AG09309 (cell line): ENCODE data around the gene DRC7.

Experiments
- DNase-seq: peaks from one replicate; pipeline ENCODE4 v3.0.0-alpha.2; 2010; ENCODE audit warnings: low read depth
- H3K4me3 ChIP-seq: 2 replicates; pipeline ENCODE4 v1.5.1; 2011; ENCODE audit warnings: mild to moderate bottlenecking, low read depth, low read length, moderate library complexity; ENCODE audit not compliant: control insufficient read depth
- TF ChIP-seq, protein P1 (sequence below): IDR thresholded peaks from 2 replicates; pipeline ENCODE4 v1.5.1; 2011; ENCODE audit warnings: mild to moderate bottlenecking, low read depth, low read length, inconsistent platforms; ENCODE audit not compliant: insufficient read depth, control insufficient read depth; ENCODE audit errors: missing control alignments

The DRC7 gene

DNA sequence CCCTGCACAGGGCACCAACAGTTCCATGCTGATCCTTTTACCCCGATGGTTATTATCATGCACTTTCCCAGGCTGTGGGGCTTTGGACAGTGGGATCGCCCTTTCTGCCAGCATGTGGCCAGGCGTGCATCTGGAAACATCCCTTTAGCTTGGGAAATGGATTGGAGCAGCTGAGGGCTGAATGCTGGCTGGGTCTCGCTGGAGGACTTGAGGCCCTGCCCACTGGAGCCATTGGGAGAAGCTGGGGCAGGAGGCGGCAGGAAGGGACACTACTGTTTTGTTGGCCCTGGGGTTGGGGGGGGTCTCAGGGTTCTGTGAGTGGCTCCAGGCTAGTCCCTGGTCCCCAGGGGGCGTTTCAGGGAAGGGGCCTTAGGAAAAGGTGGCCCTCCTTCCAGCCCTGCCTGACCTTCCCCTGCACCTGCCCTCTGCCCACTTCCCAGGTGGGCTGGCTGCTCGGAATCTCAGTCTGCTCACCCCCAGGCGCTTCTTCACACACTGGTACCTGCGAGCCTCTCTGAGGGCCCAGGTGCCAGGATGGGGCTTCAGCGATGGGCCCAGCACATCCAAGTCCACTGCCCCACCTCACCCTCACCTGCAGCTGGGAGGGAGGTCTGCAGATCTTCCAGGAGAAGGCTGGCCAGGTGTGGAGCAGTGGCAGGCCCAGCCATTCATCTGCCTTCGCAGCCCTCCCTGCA is 28.1 kb upstream of the DRC7 start:
- DNase-seq: no peak
- no peak overlapping the region for H3K4me3 ChIP-seq
- TF ChIP-seq, protein P1, sequence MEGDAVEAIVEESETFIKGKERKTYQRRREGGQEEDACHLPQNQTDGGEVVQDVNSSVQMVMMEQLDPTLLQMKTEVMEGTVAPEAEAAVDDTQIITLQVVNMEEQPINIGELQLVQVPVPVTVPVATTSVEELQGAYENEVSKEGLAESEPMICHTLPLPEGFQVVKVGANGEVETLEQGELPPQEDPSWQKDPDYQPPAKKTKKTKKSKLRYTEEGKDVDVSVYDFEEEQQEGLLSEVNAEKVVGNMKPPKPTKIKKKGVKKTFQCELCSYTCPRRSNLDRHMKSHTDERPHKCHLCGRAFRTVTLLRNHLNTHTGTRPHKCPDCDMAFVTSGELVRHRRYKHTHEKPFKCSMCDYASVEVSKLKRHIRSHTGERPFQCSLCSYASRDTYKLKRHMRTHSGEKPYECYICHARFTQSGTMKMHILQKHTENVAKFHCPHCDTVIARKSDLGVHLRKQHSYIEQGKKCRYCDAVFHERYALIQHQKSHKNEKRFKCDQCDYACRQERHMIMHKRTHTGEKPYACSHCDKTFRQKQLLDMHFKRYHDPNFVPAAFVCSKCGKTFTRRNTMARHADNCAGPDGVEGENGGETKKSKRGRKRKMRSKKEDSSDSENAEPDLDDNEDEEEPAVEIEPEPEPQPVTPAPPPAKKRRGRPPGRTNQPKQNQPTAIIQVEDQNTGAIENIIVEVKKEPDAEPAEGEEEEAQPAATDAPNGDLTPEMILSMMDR: no peak

DNA sequence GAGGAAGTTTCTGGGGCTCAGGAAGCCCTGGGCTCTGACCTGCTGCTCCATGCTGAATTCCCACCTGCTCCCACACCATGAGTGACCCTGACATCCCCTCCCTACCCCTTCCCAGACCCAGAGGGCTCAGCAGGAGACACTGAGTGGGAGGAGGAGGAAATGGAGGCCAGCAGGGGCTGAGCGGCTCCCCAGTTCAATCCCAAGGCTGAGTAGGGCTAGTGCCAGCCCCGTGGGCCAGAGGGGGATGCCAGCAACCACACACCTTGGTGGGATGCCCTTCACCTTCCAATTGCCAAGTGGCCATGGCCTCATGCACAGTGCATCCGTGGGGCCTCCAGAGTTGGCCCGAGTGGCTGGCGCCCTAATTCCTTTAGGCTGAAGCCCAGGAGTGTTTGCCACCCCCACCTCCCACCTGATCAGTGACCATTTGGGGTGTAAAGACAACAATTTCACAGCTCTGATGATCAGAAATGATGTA is 27.5 kb upstream of the DRC7 start:
- TF ChIP-seq, protein P1: no peak
- DNase-seq: no peak
- H3K4me3 ChIP-seq: no peak overlapping the region

DNA sequence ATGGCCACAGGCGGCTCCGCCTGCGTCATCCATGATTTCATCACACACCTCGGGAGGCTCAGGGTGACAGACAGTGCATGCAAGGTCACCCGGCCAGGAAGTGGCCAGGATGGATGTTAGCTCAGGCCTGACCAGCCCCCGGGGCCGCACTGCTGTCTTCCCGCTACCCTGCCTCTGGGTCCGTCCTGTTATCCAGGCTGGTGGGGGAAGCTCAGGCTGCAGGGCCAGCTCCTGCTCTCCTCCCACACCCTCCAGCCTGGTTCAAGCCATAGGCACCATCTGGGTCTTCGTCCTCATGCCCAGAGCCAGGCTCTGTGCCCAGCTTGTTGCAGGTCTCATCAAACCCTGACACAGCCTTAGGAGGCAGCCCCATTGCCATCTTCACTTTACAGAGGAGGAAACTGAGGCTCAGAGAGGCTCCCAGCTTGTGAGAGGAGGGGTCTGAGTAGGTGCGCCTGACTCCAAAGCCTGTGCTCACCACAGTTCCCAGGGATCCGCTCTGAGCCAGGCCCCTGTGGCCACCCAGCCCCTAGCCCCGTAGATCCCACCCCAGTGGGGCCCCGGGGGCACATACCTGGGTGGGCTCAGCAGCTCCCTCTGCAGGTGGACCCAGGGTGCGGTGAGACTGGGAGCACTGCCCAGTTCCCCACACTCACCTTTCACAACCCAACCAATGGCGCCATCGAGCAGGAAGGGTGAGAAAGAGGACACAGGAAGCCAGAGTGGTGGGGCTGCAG is 26.9 kb upstream of the DRC7 start:
- TF ChIP-seq, protein P1: no peak
- no peak overlapping the region for H3K4me3 ChIP-seq
- DNase-seq: no peak

DNA sequence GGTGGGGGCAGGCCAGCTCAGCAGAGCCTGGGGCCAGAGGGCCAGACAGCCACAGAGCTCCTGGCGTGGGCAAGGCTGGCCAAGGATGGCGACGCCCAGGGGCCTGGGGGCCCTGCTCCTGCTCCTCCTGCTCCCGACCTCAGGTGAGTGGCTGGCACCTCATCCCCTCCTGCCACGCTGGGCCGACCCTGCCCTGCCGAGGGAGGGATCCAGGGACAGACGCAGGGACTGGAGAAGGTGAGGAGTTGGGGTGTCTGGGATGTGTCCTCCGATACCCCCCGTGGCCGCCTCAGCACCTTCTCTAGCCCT is 26.4 kb upstream of the DRC7 start, which contains the start of gene ADGRG3:
Gene ADGRG3, plus strand, starts transcription at position 44 of the 309 bp plus-strand sequence. Its CDS starts 42 bp downstream, at position 86.
- TF ChIP-seq, protein P1: no peak
- no peak for DNase-seq
- H3K4me3 ChIP-seq: no peak within 1 kb of the TSS

DNA sequence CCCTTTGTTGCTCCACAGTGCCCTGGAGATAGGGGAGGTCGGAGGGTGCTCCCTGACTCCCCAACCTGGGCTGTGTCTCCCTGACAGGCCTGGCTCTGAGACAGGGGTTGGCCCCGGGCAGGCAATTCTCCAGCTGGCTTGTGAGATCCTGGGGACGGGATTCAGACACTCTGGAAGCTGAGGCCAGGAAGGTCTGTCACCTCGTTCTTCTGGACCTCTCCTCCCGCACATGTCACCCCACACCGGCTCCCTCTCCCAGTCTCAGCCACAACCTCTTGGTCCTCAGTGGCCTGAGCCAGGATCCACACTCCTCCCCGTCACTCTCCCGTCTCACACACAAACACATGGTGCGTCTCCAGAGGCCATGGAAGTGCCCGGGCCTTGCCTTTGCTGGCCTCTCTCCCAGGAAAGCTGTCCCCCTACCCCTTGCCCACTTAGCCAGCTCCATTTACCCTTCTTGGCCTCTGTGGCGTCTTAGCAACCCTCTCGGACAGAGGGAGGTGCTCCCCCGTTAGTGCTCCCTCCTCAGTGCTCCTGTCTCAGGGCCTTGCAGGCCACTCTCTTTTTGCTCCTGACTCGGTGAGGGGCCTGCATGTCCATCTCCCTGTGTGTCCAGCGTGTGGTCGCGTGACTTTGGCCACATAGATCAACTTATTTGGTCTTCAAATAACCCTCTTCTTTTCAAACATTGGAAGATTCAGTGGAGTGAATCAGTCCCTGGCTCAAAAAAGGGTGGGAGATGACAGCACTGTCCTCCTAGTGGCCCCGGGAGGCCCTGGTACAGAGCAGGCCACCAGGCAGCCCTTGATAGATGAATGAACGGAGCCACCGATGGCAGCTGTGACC is 25.8 kb upstream of the DRC7 start:
- TF ChIP-seq, protein P1: no peak
- no peak overlapping the region for H3K4me3 ChIP-seq

DNA sequence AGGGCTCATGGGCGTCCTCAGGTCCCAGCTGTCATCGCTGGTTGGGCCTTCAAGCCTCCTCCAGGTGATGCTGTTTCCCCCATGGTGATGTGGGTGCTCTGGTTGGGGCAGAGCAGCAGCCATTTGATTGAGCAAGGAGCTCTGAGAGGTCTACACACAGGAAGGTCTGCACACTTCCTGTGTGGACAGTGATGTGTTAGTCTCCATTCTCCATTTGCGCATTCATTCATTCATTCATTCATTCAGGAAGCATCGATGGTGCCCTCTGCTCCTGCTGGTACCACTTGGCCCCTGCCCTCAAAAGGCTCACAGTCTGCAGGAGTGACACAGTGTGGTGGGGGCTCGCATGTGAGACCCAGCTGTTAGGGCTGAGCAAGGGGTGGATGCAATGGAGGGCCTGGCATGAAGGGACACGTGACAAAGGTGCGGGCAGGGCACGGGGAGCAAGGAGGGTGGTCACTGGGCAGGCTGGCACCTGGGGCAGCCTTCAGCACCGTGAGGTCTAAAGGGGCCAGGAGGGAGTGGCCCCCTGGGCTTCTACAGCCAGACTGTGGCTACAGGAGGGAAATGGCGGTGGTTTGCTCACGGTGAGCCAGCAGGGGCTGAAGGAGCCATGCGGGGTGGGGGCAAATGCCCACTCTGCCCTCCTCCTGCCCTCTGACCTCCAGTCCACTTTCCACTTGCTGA is 25.0 kb upstream of the DRC7 start:
- TF ChIP-seq, protein P1: no peak
- no peak for DNase-seq
- H3K4me3 ChIP-seq: no peak overlapping the region

More for the DNA sequence above, 25.8 kb upstream of the DRC7 start:
- DNase-seq: no peak
